Neutrophil (primary cell): ENCODE data around the gene GDF10.

Experiments used
- H3K27ac ChIP-seq: fragments of 200-600 bp; sonication (generic); 2 replicates; pipeline ENCODE4 v1.5.1; 2016; ENCODE audit warnings: mild to moderate bottlenecking, moderate library complexity
- H3K27me3 ChIP-seq: fragments of 200-600 bp; sonication (generic); 2 replicates; pipeline ENCODE4 v1.6.0; 2016; ENCODE audit warnings: mild to moderate bottlenecking
- H3K36me3 ChIP-seq: fragments of 200-600 bp; sonication (generic); 2 replicates; pipeline ENCODE4 v1.5.1; 2017
- H3K4me1 ChIP-seq, 2 experiments: fragments of 200-600 bp in 1 of 2; sonication (generic) in 1 of 2; 1 replicate in 1 of 2; 2 replicates in 1 of 2; pipeline versions ENCODE4 v1.5.1 to v1.6.1; 2013 to 2016; ENCODE audit warnings: low read depth in 1 of 2, low read length in 1 of 2, mild to moderate bottlenecking in 1 of 2, moderate library complexity in 1 of 2; ENCODE audit not compliant: control insufficient read depth in 1 of 2, insufficient read depth in 1 of 2
- H3K4me3 ChIP-seq, 2 experiments: fragments of 200-600 bp in 1 of 2; sonication (generic) in 1 of 2; 1 replicate in 1 of 2; 2 replicates in 1 of 2; pipeline ENCODE4 v1.5.1; 2013 to 2016; ENCODE audit warnings: low read depth in 1 of 2, low read length in 1 of 2, mild to moderate bottlenecking in 1 of 2, moderate library complexity in 1 of 2
- H3K9me3 ChIP-seq: fragments of 200-600 bp; sonication (generic); 2 replicates; pipeline ENCODE4 v1.5.1; 2016
- CTCF ChIP-seq: fragments of 200-600 bp; sonication (generic); IDR thresholded peaks from 2 replicates; pipeline ENCODE4 v1.5.1; 2016; ENCODE audit warnings: antibody characterized with exemption

GDF10 gene

GRCh38 chr10:47357131-47357582 is 57.2 kb downstream of the GDF10 start:
- H3K36me3 ChIP-seq: no peaks in the 10 kb centered on the region
- TF ChIP-seq CTCF: no peak
- H3K27ac ChIP-seq: no peak overlapping the region
- H3K27me3 ChIP-seq: no peaks in the 10 kb centered on the region
- H3K9me3 ChIP-seq: no peaks in the 10 kb centered on the region
- no peaks in the 10 kb centered on the region for H3K4me1 ChIP-seq
- H3K4me3 ChIP-seq: no peak overlapping the region

- Histone ChIP-seq H3K36me3 (no peaks in the 10 kb centered on the region), H3K27ac (no peak overlapping the region), H3K4me3 (no peak overlapping the region), H3K4me1 (no peaks in the 10 kb centered on the region), H3K9me3 (no peaks in the 10 kb centered on the region), H3K27me3 (no peaks in the 10 kb centered on the region)
- no peak for TF ChIP-seq CTCF
Observed at GRCh38 chr10:47357911-47358310, 57.9 kb downstream of the GDF10 start.

GRCh38 chr10:47358457-47358856 is 58.5 kb downstream of the GDF10 start:
- Histone ChIP-seq H3K4me3 (no peak overlapping the region), H3K27me3 (no peaks in the 10 kb centered on the region), H3K9me3 (no peaks in the 10 kb centered on the region), H3K4me1 (no peaks in the 10 kb centered on the region), H3K36me3 (no peaks in the 10 kb centered on the region), H3K27ac (no peak overlapping the region)
- no peak for TF ChIP-seq CTCF

- H3K9me3 ChIP-seq: no peaks in the 10 kb centered on the region
- no peaks in the 10 kb centered on the region for H3K36me3 ChIP-seq
- no peak overlapping the region for H3K27ac ChIP-seq
- no peak for TF ChIP-seq CTCF
- H3K27me3 ChIP-seq: no peaks in the 10 kb centered on the region
- H3K4me3 ChIP-seq: no peak overlapping the region
- no peaks in the 10 kb centered on the region for H3K4me1 ChIP-seq
Observed at GRCh38 chr10:47359101-47359500, 59.1 kb downstream of the GDF10 start.

GRCh38 chr10:47359626-47360418 is 59.8 kb downstream of the GDF10 start:
- H3K4me3 ChIP-seq: no peak overlapping the region
- no peaks in the 10 kb centered on the region for H3K4me1 ChIP-seq
- TF ChIP-seq CTCF: no peak
- H3K36me3 ChIP-seq: no peaks in the 10 kb centered on the region
- no peaks in the 10 kb centered on the region for H3K27me3 ChIP-seq
- no peak overlapping the region for H3K27ac ChIP-seq
- no peaks in the 10 kb centered on the region for H3K9me3 ChIP-seq
